Measurements from ENCODE around the gene AP2A2.

Gene AP2A2

GRCh38 chr11:993632-994167 lies 68.0 kb downstream of the AP2A2 start:
- H3K27ac Mint-ChIP-seq = no peak overlapping the region
- DNase-seq = no peak
- ATAC-seq = no peak
- peaks cover 17% of the 10 kb centered on the region for H3K36me3 Mint-ChIP-seq (ENCODE audit: low read depth)
- no peaks in the 10 kb centered on the region for H3K27me3 Mint-ChIP-seq
- H3K4me3 Mint-ChIP-seq = no peak overlapping the region
- no peaks in the 10 kb centered on the region for H3K9me3 Mint-ChIP-seq
- peaks cover 11% of the 10 kb centered on the region for H3K4me1 Mint-ChIP-seq

- peak; percentile 34 for ATAC-seq
- H3K9me3 Mint-ChIP-seq = no peaks in the 10 kb centered on the region
- H3K27me3 Mint-ChIP-seq = no peaks in the 10 kb centered on the region
- no peak overlapping the region for H3K4me3 Mint-ChIP-seq
- H3K36me3 Mint-ChIP-seq (ENCODE audit: low read depth) = peaks cover 17% of the 10 kb centered on the region
- peak overlapping the region; percentile 7 for H3K27ac Mint-ChIP-seq
- peaks cover 11% of the 10 kb centered on the region for H3K4me1 Mint-ChIP-seq
- DNase-seq = no peak
Measured at GRCh38 chr11:995044-995751, 69.5 kb downstream of the AP2A2 start.

- Mint-ChIP-seq H3K27ac (peak overlapping the region; percentile 59), H3K9me3 (no peaks in the 10 kb centered on the region)
- ATAC-seq = no peak
Measured at GRCh38 chr11:995752-996420, 70.2 kb downstream of the AP2A2 start.

GRCh38 chr11:996681-997080 lies 71.0 kb downstream of the AP2A2 start:
- H3K4me3 Mint-ChIP-seq = no peak overlapping the region
- ATAC-seq = peak; percentile 18
- H3K36me3 Mint-ChIP-seq (ENCODE audit: low read depth) = peaks cover 22% of the 10 kb centered on the region
- H3K4me1 Mint-ChIP-seq = peaks cover 11% of the 10 kb centered on the region
- H3K27me3 Mint-ChIP-seq = no peaks in the 10 kb centered on the region
- no peaks in the 10 kb centered on the region for H3K9me3 Mint-ChIP-seq
- H3K27ac Mint-ChIP-seq = no peak overlapping the region
- no peak for DNase-seq

More at GRCh38 chr11:995752-996420, 70.2 kb downstream of the AP2A2 start:
- Mint-ChIP-seq H3K27me3 (no peaks in the 10 kb centered on the region), H3K36me3 (ENCODE audit: low read depth) (peaks cover 20% of the 10 kb centered on the region), H3K4me3 (no peak overlapping the region), H3K4me1 (peaks cover 11% of the 10 kb centered on the region)
- DNase-seq = no peak

- Mint-ChIP-seq H3K4me3 (no peak overlapping the region), H3K9me3 (no peaks in the 10 kb centered on the region), H3K4me1 (peaks cover 9% of the 10 kb centered on the region), H3K27me3 (no peaks in the 10 kb centered on the region), H3K36me3 (ENCODE audit: low read depth) (peaks cover 21% of the 10 kb centered on the region), H3K27ac (no peak overlapping the region)
- no peak for DNase-seq
- ATAC-seq = no peak
Measured at GRCh38 chr11:997907-998306, 72.2 kb downstream of the AP2A2 start.

- no peaks in the 10 kb centered on the region for H3K27me3 Mint-ChIP-seq
- H3K4me1 Mint-ChIP-seq = peaks cover 9% of the 10 kb centered on the region
- no peaks in the 10 kb centered on the region for H3K9me3 Mint-ChIP-seq
- no peak for ATAC-seq
- no peak overlapping the region for H3K4me3 Mint-ChIP-seq
- no peak for DNase-seq
- no peak overlapping the region for H3K27ac Mint-ChIP-seq
- H3K36me3 Mint-ChIP-seq (ENCODE audit: low read depth) = peaks cover 23% of the 10 kb centered on the region
Measured at GRCh38 chr11:999009-999408, 73.3 kb downstream of the AP2A2 start.

GRCh38 chr11:1000357-1001278 lies 74.9 kb downstream of the AP2A2 start:
- Mint-ChIP-seq H3K9me3 (no peaks in the 10 kb centered on the region), H3K4me3 (no peak overlapping the region), H3K27me3 (no peaks in the 10 kb centered on the region), H3K27ac (no peak overlapping the region), H3K36me3 (ENCODE audit: low read depth) (peaks cover 22% of the 10 kb centered on the region), H3K4me1 (peaks cover 9% of the 10 kb centered on the region)
- no peak for ATAC-seq
- no peak for DNase-seq

- no peaks in the 10 kb centered on the region for H3K9me3 Mint-ChIP-seq
- H3K4me3 Mint-ChIP-seq = no peak overlapping the region
- peaks cover 14% of the 10 kb centered on the region for H3K36me3 Mint-ChIP-seq (ENCODE audit: low read depth)
- DNase-seq (no peak), ATAC-seq (no peak)
- no peaks in the 10 kb centered on the region for H3K4me1 Mint-ChIP-seq
- no peaks in the 10 kb centered on the region for H3K27me3 Mint-ChIP-seq
- H3K27ac Mint-ChIP-seq = no peak overlapping the region
Measured at GRCh38 chr11:1001617-1002405, 76.1 kb downstream of the AP2A2 start.

GRCh38 chr11:1002406-1002984 lies 76.8 kb downstream of the AP2A2 start:
- H3K4me1 Mint-ChIP-seq = no peaks in the 10 kb centered on the region
- H3K27ac Mint-ChIP-seq = no peak overlapping the region
- no peak for DNase-seq
- no peaks in the 10 kb centered on the region for H3K27me3 Mint-ChIP-seq
- H3K9me3 Mint-ChIP-seq = no peaks in the 10 kb centered on the region
- peaks cover 14% of the 10 kb centered on the region for H3K36me3 Mint-ChIP-seq (ENCODE audit: low read depth)
- H3K4me3 Mint-ChIP-seq = no peak overlapping the region
- ATAC-seq = no peak

GRCh38 chr11:1003159-1003558 lies 77.5 kb downstream of the AP2A2 start:
- H3K9me3 Mint-ChIP-seq = no peaks in the 10 kb centered on the region
- no peak overlapping the region for H3K4me3 Mint-ChIP-seq
- peaks cover 14% of the 10 kb centered on the region for H3K36me3 Mint-ChIP-seq (ENCODE audit: low read depth)
- no peaks in the 10 kb centered on the region for H3K4me1 Mint-ChIP-seq
- H3K27ac Mint-ChIP-seq = no peak overlapping the region
- DNase-seq = no peak
- H3K27me3 Mint-ChIP-seq = no peaks in the 10 kb centered on the region
- no peak for ATAC-seq

- Mint-ChIP-seq H3K27ac (no peak overlapping the region), H3K4me3 (no peak overlapping the region), H3K36me3 (ENCODE audit: low read depth) (peaks cover 17% of the 10 kb centered on the region), H3K4me1 (no peaks in the 10 kb centered on the region), H3K27me3 (no peaks in the 10 kb centered on the region), H3K9me3 (no peaks in the 10 kb centered on the region)
- ATAC-seq = no peak
- no peak for DNase-seq
Measured at GRCh38 chr11:1005928-1006327, 80.3 kb downstream of the AP2A2 start.

GRCh38 chr11:1006762-1007161 lies 81.1 kb downstream of the AP2A2 start:
- DNase-seq (no peak), ATAC-seq (no peak)
- no peak overlapping the region for H3K4me3 Mint-ChIP-seq
- no peaks in the 10 kb centered on the region for H3K4me1 Mint-ChIP-seq
- H3K9me3 Mint-ChIP-seq = no peaks in the 10 kb centered on the region
- peaks cover 15% of the 10 kb centered on the region for H3K36me3 Mint-ChIP-seq (ENCODE audit: low read depth)
- no peaks in the 10 kb centered on the region for H3K27me3 Mint-ChIP-seq
- no peak overlapping the region for H3K27ac Mint-ChIP-seq

- no peak for DNase-seq
- ATAC-seq = no peak
- peaks cover 14% of the 10 kb centered on the region for H3K36me3 Mint-ChIP-seq (ENCODE audit: low read depth)
- H3K27ac Mint-ChIP-seq = no peak overlapping the region
- no peaks in the 10 kb centered on the region for H3K27me3 Mint-ChIP-seq
- H3K9me3 Mint-ChIP-seq = no peaks in the 10 kb centered on the region
- H3K4me1 Mint-ChIP-seq = no peaks in the 10 kb centered on the region
- H3K4me3 Mint-ChIP-seq = no peak overlapping the region
Measured at GRCh38 chr11:1007279-1007678, 81.6 kb downstream of the AP2A2 start.

Measured in activated naive CD8-positive, alpha-beta T cell treated with anti-CD3 and anti-CD28 coated beads, Interleukin-2, amount 50 U/mL, for 24 hours (primary cell).